ENCODE data around the gene CHRNB4. TPM values are rescaled to one million over a fixed set of nuclear protein-coding genes. Genes with fewer than 3 reads are reported as not detected.
"Not testable (repeated sequence)": the region's sequence is repeated elsewhere in the genome, so short reads cannot be mapped to it uniquely, and the experiment has no call there.

Gene CHRNB4, protein sequence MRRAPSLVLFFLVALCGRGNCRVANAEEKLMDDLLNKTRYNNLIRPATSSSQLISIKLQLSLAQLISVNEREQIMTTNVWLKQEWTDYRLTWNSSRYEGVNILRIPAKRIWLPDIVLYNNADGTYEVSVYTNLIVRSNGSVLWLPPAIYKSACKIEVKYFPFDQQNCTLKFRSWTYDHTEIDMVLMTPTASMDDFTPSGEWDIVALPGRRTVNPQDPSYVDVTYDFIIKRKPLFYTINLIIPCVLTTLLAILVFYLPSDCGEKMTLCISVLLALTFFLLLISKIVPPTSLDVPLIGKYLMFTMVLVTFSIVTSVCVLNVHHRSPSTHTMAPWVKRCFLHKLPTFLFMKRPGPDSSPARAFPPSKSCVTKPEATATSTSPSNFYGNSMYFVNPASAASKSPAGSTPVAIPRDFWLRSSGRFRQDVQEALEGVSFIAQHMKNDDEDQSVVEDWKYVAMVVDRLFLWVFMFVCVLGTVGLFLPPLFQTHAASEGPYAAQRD
- total RNA-seq = not detected

DNA sequence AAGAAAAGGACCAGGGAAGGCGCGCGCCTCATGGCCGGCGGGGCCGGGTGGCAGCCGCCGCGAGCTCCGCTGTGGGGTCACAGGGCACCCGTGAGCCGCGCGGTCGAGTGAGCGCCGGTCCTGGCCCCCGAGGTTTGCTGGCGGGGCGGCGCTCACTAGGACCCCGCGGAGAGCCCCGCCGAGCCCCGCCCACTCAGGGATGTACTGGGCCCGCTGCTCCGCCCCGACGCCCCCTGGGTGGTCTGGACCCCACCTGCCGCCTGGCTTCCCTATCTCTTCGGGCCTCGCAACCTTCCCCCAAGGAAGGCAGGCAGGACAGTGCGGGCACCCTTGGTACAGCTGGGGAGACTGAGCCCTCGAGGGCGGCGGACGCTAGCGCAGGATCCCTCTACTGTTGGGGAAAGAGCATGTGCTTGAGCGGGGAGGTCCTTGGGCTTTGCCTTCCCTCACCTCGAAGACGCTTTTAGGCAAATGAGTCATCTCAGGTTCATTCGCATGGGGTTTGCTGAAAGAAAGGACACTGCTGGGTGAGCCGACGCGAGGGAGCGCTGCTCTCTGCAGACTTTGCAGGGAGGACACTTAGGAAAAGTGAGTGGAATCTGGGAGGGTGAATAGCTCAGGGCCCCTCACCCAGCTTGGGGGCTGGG lies at the start of gene CHRNB4:
Gene CHRNB4, minus strand, starts transcription at position 109 of the 647 bp plus-strand sequence. Its CDS starts 77 bp downstream, at position 32.
- DNase-seq = no peak

DNA sequence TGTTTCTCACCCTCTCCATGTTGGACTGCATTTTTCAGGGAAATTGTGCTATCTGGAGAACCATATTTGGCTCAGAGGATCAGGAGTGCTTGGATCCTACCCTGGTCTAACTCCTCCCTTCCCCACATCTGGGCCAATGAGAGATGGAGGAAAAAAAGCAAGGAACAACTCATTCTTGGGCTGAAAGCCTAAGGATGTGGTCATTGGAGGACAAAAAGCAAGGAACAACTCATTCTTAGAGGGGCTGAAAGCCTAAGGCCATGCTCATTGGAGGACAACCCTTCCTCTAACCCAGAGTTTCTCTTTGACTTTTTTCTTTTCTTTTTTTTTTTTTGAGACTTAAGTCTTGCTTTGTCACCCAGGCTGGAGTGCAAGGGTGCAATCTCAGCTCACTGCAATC lies 48.6 kb upstream of the CHRNB4 start:
- DNase-seq = no peak

DNA sequence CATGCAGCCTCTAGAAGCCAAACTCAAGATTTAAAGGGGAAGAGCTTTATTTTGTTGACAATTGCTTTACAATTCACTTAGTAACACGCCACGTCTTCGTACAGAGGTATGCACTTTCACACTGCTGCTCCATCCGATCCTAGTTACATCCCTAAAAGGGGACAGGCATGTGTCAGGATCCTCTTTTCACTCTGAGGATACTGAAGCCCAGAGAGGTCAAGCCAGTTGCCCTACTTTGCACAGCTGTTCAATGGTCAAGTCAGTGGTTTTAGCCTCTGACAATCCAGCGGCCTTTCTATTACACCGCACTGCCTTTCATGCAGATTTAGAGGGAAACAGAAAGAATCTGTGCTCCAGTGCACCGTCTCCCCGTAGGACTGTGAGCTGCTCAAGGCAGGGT lies 44.9 kb upstream of the CHRNB4 start:
- no peak for DNase-seq

DNA sequence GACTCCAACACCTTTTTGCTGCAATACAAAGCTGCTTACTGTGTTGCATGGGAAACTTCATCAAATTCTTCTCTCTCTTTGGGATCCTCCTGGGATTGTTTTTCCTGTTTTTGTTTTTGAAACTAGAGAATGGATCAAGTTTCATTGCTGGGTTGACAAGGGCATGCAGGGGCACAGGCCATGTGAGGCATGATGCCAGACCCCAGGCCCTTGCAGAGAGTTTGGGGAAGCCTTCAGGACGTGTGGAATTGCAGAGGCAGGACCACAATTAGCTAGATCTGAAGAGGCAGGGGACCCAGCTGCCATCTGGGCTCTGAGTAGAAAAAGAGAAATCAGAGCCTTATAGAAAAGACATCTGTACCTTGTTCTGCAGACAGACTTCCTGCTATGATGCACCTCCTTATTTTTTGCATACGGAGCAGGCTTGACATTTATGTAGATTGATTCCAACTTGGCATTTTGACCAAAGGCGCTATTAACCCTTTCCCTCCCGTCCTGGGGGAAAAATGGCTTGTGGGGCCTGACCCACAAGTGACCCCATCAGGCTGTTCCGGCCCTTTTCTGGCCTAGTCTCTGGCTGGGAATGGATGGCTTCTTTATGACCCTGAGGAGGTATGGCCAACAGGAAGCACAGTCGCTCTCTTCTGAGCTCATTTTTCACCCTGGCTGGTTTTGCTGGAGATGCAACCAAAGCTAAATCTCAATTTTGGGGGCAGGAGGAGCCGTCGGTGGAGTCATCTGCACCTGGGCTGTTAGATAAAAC lies 44.3 kb upstream of the CHRNB4 start:
- DNase-seq = no peak

DNA sequence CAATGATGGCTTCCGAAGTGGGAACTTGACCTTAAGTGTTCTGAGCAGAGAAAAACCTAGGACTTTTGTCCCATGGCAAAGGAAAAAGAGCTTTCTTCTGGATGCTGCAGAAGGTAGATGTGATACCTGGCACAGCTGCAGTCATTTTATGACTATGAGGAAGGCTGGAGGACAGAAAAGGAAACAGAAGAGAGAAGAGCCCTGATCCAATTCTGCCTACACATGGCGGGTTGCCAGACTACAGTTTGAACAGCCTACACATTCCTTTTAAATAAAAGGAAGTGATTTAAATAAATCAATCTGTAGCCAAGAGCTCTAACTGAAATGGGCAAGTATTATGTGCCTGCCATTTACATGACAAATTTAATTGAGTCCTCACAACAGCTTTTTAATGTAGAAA lies 43.6 kb upstream of the CHRNB4 start:
- no peak for DNase-seq

DNA sequence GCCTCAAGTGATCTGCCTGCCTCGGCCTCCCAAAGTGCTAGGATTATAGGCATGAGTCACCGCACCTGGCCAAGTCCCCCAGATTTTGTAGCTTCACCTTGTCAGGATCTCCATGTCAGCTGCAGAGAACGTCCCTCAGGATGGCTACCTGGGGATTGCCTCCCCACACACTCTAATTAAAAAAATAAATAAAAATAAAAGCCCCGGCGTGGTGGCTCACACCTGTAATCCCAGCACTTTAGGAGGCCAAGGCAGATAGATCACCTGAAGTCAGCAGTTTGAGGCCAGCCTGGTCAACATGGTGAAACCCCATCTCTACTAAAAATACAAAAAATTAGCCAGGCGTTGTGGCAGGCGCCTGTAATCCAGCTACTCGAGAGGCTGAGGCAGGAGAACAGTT lies 42.6 kb upstream of the CHRNB4 start:
- not testable (repeated sequence) for DNase-seq

DNA sequence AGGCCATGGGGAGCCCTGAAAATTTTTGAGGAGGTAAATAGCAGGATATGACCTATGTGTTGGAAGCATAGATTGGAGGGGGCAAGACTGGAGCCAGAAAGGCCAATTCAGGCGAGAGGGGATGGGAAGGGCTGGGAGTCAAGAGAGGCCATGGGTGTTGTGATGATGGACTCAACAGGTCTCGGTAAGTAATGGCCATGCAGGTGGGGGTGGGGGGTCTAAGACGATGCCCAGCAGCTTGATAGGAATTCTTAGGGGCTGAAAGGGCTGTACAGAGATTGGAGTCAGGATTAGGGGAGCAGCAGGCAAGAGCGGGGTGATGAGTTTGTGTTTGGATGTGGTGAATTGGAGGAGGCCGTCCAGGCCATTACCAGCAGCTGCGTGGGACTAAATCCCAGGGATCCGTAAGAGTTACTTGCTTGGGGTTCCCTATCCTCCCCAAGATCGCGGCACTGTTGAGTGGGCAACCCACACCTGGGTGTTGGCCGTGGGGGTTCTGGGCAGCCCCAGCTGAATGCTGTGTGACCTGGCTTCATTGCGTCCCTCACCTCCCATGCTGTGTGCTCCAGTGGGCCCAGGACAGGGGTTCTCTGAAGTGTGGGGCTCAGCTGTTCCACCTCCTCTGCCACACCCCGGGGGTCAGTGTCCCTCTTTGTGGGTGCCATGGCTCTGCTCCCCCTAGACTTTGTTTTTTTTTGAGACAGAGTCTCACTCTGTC lies 41.8 kb upstream of the CHRNB4 start:
- no peak for DNase-seq

DNA sequence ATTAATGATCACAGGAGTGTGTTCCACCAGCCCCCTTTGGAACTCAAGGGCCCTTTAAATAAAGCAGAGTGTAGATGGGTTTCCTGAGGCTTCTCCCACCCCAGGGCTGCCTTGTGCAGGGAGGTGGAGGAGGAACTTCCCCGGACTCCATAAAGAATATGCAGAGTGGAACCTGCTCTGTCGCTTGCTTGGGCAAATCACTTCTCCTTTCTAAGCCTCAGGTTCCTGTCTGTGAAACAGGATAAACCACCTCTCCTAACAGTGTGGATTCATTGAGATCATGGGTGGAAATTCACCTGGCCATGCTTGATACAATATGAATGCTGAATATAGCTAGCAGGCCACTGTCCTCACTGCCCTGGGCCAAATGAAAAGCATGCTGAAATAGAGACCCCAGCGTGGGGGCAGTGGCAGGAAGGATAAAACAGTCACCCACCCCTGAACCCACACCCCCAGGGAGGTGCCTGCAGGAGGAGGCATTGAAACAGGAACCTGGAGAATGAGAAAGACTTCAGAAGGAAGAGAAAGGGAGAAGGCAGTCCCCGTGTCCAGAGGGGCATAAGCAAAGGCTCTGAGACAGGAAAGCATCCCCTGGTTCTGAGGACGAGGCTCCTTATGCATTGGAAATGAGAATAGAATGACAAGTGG lies 41.1 kb upstream of the CHRNB4 start:
- no peak for DNase-seq

DNA sequence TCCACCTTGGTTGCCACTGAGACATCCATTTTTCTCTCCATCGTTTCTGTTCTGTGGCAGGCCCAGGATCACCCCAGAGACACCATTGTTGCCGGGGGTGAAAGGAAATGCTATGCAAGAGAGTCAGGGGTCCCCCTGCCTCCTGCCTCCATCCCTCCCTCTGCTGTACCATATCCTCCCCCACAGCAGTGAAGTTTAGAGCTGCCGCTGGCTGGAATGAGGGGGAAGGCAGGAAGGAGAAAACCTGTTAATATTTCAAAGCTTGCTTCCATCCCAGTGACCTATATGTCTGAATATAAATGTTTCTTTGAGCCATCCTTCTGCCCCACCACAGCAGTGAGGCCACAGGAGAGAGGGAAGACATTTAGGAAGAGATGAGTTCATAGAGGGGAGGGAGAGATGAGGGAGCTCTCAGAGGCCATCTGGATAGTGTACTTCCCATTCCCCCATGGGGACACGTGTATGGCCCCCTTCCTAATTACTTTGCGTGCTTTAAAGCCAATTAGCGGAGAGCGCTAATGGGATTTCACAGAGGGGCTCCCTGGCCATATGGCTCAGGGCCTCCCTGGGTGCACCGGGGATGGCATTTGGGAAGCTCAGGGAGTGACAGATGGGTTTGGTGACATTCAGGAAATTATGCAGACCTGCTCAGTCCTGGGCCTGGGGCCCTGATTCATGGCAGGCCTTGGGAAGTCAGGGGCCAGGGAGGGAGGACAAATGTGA lies 40.4 kb upstream of the CHRNB4 start:
- DNase-seq = no peak

DNA sequence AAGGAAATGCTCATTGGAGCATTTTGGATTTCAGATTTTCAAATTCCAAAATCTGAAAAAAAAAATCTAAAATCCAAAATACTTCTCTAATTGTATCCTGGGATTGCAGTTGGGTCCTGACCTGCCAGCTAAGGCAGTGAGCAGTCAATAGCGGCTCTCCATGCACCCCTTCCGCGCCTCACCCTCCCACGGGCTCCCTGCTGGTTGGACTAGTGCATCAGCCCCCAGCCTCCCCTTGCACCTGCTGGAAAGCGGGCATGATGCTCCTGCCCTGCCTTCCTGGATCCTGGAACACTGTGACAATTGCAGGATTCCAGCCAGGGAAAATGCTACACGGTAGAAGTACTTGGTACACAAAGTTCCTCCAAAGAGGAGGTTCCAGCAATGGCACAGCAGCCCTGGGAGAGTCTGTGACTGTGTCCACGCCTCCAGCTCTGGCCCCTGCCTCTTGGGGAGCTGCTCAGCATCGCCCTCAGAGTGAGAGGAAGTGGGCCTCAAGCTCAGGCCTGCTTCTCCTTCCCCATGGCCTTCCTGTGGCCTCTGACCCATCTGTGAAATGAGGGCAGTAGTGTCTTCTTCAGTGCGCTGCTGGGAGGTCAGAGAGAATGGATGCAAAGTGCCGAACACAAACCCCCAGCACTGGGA lies 39.5 kb upstream of the CHRNB4 start:
- no peak for DNase-seq

DNA sequence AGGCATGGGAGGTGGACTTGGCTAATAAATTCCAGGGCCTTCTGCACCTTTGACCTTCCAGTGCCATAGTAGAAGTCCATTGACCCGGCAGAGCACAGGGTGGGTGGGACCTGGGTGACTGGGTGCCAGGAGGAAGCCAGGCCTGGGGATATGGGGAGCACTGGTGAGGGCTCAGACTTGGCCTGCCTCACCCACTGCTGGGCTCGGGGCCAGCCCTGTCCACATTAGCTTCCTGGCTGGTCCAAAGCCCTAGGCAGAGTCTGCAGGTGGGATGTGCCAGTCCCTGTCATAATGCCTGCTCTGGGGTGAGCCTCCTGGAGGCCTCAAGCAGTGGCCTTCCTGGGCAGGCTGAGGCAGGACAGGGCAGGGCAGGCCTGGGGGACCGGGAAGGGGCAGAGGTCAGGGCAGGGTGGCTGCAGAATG lies 38.1 kb upstream of the CHRNB4 start:
- no peak for DNase-seq

DNA sequence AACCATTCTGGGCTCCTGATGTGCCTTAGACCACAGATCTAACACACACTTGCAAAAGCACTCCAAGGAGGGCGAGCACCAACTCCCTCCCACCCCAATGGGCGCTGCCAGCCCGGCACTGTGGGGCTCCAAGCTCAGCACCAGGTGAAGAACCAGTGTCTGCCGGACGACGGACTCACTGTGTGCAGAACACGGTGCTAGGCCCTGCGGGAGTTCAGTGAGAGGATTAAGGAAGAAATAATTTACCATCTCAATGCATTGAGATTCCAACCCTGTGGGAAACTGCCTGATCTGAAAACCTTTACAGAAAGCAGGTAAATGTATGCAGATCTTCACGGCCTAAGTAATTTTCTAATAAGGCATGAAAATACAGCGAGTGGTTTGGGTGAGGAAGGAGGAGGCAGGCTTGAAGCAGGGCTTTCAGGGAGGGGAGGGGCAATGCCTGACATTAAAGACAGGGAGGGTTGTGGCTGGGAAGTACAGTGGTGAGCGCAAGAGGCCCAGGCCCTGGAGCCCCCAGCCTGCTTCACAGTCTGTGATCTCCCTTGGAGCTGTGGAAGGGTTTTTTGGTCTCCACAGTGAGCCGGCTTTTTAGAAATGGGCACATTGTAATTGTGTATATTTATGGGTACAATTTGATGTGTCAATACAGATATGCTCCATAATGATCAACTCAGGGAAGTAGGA lies 35.6 kb upstream of the CHRNB4 start:
- no peak for DNase-seq

DNA sequence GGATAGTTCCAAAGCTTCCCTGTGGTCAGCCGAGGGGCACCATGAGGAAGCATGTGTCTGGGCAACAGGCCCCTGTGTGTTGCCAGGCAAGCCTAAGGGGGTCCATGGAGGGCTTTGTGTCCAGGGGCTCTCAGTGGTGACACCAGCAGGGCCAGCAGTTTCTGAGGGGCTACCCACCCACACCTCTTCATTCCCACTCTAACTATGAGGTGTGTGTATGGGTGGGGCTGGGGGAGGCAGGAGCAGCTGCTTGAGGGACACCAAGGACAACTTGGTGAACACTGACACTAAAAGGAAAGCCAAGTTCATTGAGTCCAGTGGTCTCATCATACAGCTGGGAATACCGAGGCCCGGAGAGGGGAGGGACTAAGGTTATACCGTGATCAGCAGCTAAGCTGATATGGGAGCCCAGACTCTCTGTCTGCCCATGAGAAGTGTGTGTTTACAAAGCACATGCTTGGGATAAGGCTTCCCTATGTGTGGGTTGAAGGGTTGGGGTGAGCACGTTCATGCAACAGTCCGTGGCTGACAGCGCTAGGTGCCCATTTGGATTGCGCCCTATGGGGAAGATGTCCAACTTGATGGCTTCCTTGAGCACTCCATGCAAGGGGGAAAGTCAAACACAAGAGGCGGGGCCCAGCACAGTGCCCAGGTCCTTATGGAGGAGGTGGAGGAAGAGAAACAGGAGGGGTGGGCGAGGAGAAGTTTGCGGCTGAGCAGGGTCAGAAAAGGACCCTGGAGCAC lies 34.8 kb upstream of the CHRNB4 start:
- no peak for DNase-seq

DNA sequence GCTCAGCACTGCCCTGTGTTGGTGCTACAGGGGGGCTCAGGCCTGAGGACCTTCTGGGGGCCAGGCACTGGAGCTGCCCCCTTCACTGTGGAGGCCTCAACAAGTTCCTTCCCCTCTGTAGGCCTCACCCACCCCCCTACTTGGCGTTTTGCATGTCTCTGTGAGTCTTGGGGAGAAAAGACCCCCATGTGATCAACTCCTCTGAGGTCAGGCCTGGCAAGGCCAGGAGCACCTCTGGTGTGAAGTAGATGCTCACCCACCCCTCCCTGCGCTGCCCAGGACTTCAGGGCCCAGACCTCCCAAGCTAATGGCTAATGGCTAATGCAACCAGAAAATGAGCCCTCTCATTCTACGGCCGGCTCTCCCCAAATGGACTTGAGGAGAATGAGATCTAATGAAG lies 34.2 kb upstream of the CHRNB4 start:
- DNase-seq = no peak

DNA sequence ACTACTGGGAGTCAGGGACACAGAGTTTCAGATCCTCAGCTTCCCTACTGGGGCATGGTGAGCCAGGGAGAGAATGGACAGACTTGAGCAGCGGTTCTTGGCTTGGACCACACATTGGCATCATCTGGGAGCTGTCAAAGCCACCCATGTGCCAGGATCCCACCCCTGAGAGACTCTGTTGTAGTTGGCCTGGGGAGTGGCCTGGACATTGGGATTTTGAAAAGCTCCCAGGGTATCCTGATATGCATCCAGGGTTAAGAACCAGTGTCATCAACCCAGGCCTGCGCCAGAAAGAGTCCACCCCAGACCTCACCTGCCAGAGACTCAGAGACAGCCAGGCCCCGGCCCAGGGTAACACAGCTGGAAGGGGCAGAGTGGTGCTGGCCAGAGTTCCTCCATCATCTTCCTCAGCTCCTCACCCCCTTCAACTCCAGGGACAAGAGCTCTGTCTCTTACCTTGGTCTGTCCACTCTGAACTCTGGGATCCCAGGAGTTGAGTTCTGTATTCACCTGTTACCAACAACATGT lies 33.0 kb upstream of the CHRNB4 start:
- DNase-seq = no peak

DNA sequence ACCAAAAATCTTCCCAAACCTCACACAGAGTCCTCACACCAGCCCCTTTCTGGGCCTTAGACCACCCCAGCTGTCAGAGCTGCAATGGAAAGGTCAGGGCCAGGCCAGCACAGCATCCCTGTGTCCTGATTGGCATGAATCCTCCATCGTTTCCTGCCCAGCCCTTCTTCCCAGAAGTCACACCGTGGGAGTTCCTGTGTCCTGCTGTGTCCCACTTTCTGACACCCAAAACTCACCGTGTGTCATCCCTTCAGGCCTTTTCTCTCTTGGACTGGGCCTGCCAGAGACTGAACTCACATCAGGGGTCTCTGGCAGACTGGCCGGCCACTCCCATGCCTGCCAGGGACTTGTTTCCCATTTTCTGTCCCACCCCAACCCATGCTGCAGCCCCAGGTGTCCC lies 32.5 kb upstream of the CHRNB4 start:
- DNase-seq = no peak

DNA sequence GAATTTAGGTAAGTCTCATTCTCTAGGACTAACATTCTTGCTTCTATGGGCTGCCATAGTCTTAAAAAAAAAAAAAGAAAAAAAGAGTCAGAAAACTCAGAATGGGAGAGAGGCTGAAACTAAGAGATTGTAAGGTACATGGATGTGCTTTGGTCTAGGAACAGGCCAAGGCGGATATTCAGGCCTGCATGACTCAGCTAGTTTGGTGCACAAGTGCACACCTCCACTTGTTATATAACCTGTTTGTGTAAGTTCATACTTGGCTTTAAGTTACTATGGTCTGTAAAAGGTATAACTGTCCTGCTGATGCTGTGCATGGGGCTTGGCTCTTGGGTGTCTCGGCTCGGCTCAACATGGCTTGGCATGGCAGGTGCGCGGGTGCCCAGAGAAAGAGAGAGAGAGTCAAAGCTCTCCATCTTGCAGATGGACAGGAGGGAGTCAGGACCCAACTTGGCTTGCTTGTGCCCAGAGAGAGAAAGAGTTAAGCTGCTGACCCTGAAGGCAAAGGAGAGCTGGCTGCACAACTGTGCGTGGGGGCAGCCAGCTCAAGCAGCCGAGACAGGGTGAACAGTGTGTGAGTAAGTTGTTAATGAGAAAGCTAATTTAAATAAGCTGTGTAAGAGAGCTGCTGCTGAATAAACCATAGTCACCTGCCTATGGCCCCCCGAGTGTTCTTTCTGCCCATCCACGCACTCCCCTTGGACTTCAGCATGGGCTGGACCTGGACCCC lies 31.4 kb upstream of the CHRNB4 start:
- no peak for DNase-seq

DNA sequence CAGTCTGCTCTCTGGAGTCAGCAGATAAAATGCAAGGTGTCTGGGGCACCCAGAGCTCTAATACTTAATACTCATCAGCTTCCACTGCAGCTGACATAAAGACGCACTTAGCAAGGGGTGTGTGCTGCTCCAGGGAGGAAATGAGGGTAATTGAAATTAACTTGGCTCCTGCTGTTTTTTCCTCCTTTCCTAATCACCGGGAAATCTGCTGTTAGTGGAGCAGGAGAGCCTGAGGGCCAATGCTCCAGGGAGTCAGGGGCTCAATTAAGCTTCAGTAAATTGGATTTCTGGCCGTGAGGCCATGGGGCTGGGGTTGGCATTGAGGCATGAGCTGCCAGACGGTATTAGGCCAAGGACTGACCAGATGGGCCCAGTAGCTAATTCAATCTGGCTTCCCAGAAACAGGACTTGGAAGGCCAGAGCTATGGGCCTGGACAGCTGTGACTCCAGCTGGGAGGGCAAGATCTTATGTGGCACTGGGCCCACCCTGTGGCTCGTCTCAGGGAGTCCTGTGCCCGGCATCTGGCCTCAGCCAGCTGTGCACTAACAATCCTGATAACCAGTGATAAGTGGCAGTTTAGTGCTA lies 30.7 kb upstream of the CHRNB4 start:
- no peak for DNase-seq
